A673 (cell line): ENCODE measurements around the gene SH3RF1.

Experiments used
- CTCF ChIP-seq: fragments of 300-800, 200-600 bp; sonication (generic); conservative IDR thresholded peaks from 2 replicates; pipeline ENCODE4 v1.5.1; 2017; ENCODE audit warnings: low read depth, mild to moderate bottlenecking, antibody characterized with exemption, low read length, moderate library complexity, mixed read lengths
- EZH2 ChIP-seq: fragments of 200-600 bp; sonication (generic); IDR thresholded peaks from 2 replicates; pipeline ENCODE4 v1.6.1; 2017; ENCODE audit warnings: borderline replicate concordance, low read depth, mild to moderate bottlenecking, mixed read lengths, antibody characterized with exemption, low read length; ENCODE audit not compliant: poor library complexity, severe bottlenecking

- TF ChIP-seq CTCF (no peak), EZH2 (no peak)
Observed at GRCh38 chr4:169278624-169279023, 7.9 kb upstream of the SH3RF1 start.
